GM23338 (cell line): ENCODE results near the gene DUS2. TPM values are rescaled to one million over a fixed set of nuclear protein-coding genes. Genes with fewer than 3 reads are reported as not detected.
A peak's percentile ranks its signal among the peaks of the same experiment; 100 is the strongest.

ENCODE experiments used
- ATAC-seq: fragments of 200-7000 bp; cut with Tn5 transposase; 3 replicates; pipeline ENCODE4 v1.9.1; 2020
- DNase-seq: peaks from one replicate; pipeline ENCODE4 v3.0.0-alpha.2; 2015; ENCODE audit warnings: low spot score
- H2AFZ ChIP-seq: fragments of 200-600 bp; sonication (generic); 2 replicates; pipeline ENCODE4 v1.8.0; 2016; ENCODE audit warnings: antibody characterized with exemption, mild to moderate bottlenecking, moderate library complexity
- H3F3A ChIP-seq: fragments of 200-600 bp; sonication (generic); replicated peaks from 2 replicates; pipeline ENCODE4 v1.8.0; 2017; ENCODE audit warnings: antibody characterized with exemption, mixed run types, low read depth
- H3K27ac ChIP-seq: fragments of 200-600 bp; sonication (generic); 2 replicates; pipeline ENCODE4 v1.6.1; 2016; ENCODE audit warnings: low read depth
- H3K27me3 ChIP-seq: fragments of 200-600 bp; sonication (generic); 2 replicates; pipeline ENCODE4 v1.8.0; 2016; ENCODE audit warnings: mild to moderate bottlenecking, mixed run types, moderate library complexity; ENCODE audit not compliant: insufficient read depth
- H3K36me3 ChIP-seq: fragments of 200-600 bp; sonication (generic); 2 replicates; pipeline ENCODE4 v1.8.0; 2016; ENCODE audit warnings: mild to moderate bottlenecking; ENCODE audit not compliant: insufficient read depth
- H3K4me1 ChIP-seq: fragments of 200-600 bp; sonication (generic); 2 replicates; pipeline ENCODE4 v1.8.0; 2016; ENCODE audit warnings: mild to moderate bottlenecking, moderate library complexity; ENCODE audit not compliant: insufficient read depth
- H3K4me2 ChIP-seq: fragments of 200-600 bp; sonication (generic); 2 replicates; pipeline ENCODE4 v1.7.1; 2017; ENCODE audit warnings: mixed run types
- H3K4me3 ChIP-seq: fragments of 200-600 bp; sonication (generic); 2 replicates; pipeline ENCODE4 v1.6.1; 2016; ENCODE audit warnings: mixed run types
- H3K79me2 ChIP-seq: fragments of 200-600 bp; sonication (generic); replicated peaks from 2 replicates; pipeline ENCODE4 v1.8.0; 2017; ENCODE audit warnings: mild to moderate bottlenecking; ENCODE audit not compliant: insufficient read depth
- H3K9me2 ChIP-seq: fragments of 200-600 bp; sonication (generic); 2 replicates; pipeline ENCODE4 v1.8.0; 2017; ENCODE audit not compliant: insufficient read depth
- H4K20me1 ChIP-seq: fragments of 200-600 bp; sonication (generic); replicated peaks from 2 replicates; pipeline ENCODE4 v1.8.0; 2017; ENCODE audit warnings: mild to moderate bottlenecking; ENCODE audit not compliant: insufficient read depth
- H3K27ac Mint-ChIP-seq: 2 replicates; pipeline ENCODE4 v1.8.0; 2020; ENCODE audit warnings: inconsistent platforms, mild to moderate bottlenecking, moderate library complexity, mixed read lengths
- H3K27me3 Mint-ChIP-seq: 3 replicates; pipeline ENCODE4 v1.8.0; 2022; ENCODE audit warnings: low read depth, mild to moderate bottlenecking, moderate library complexity, mixed read lengths, inconsistent platforms; ENCODE audit not compliant: insufficient read depth, poor library complexity
- H3K36me3 Mint-ChIP-seq: 3 replicates; pipeline ENCODE4 v1.8.0; 2021; ENCODE audit warnings: low read depth, mild to moderate bottlenecking, inconsistent platforms, moderate library complexity, mixed read lengths
- H3K4me1 Mint-ChIP-seq: 3 replicates; pipeline ENCODE4 v1.8.0; 2020; ENCODE audit warnings: mild to moderate bottlenecking, inconsistent platforms, mixed read lengths
- H3K4me3 Mint-ChIP-seq: 3 replicates; pipeline ENCODE4 v1.8.0; 2021; ENCODE audit warnings: moderate library complexity, mild to moderate bottlenecking, inconsistent platforms, mixed read lengths
- H3K9me3 Mint-ChIP-seq: 3 replicates; pipeline ENCODE4 v1.8.0; 2020; ENCODE audit warnings: moderate library complexity, mild to moderate bottlenecking, inconsistent platforms, mixed read lengths
- CREB1 ChIP-seq: fragments of 250-450 bp; sonication (Bioruptor Pico); IDR thresholded peaks from 2 replicates; pipeline ENCODE4 v1.5.0; 2020; ENCODE audit warnings: low read depth, mild to moderate bottlenecking, moderate library complexity
- EZH2 ChIP-seq: fragments of 200-600 bp; sonication (generic); IDR thresholded peaks from one replicate; pipeline ENCODE4 v1.8.0; 2017; ENCODE audit warnings: antibody characterized with exemption, mild to moderate bottlenecking, low read depth; ENCODE audit not compliant: unreplicated experiment
- NANOG ChIP-seq: IDR thresholded peaks from 2 replicates; pipeline ENCODE4 v1.6.1; 2016; ENCODE audit warnings: antibody characterized with exemption, borderline replicate concordance
- ZNF114 ChIP-seq: fragments of 250-450 bp; sonication (Bioruptor Pico); IDR thresholded peaks from 2 replicates; pipeline ENCODE4 v1.5.0; 2020; ENCODE audit warnings: mild to moderate bottlenecking, moderate library complexity
- polyA plus RNA-seq: library from polyadenylated mRNA; unstranded; fragments of >200 nt; fragmentation: Nextera tagmentation; extraction: Ambion mirVana; gene quantifications from 2 replicates; pipeline ENCODE4 v1.2.1, GENCODE V29; 2016
- total RNA-seq: library from RNA; depleted of rRNA; stranded (reverse); fragments of >200 nt; shearing (Covaris generic); gene quantifications from 2 replicates; pipeline ENCODE4 v1.2.3, GENCODE V29; 2014
- TF ChIP-seq, protein P1 (sequence below): fragments of 250-450 bp; sonication (Bioruptor Pico); IDR thresholded peaks from 2 replicates; pipeline ENCODE4 v1.5.0; 2020; ENCODE audit warnings: mild to moderate bottlenecking, moderate library complexity
- TF ChIP-seq, protein P2 (sequence below): IDR thresholded peaks from 2 replicates; pipeline ENCODE4 v1.6.1; 2016; ENCODE audit warnings: antibody characterized with exemption
- TF ChIP-seq, protein P3 (sequence below), 2 experiments: fragments of 200-600 bp in 1 of 2; sonication (generic) in 1 of 2; conservative IDR thresholded peaks; 2 replicates each; pipeline versions ENCODE4 v1.5.1 to v1.6.1; 2016 to 2017; ENCODE audit warnings: antibody characterized with exemption in 2 of 2, low read depth in 2 of 2, mild to moderate bottlenecking in 2 of 2, moderate library complexity in 1 of 2
- TF ChIP-seq, protein P4 (sequence below): IDR thresholded peaks from one replicate; pipeline ENCODE4 v1.6.1; 2018; ENCODE audit warnings: antibody characterized with exemption; ENCODE audit not compliant: unreplicated experiment

The DUS2 gene
- total and polyA plus RNA-seq, 2 experiments from 2014 or later = 13.3 to 26.4 TPM

DNA sequence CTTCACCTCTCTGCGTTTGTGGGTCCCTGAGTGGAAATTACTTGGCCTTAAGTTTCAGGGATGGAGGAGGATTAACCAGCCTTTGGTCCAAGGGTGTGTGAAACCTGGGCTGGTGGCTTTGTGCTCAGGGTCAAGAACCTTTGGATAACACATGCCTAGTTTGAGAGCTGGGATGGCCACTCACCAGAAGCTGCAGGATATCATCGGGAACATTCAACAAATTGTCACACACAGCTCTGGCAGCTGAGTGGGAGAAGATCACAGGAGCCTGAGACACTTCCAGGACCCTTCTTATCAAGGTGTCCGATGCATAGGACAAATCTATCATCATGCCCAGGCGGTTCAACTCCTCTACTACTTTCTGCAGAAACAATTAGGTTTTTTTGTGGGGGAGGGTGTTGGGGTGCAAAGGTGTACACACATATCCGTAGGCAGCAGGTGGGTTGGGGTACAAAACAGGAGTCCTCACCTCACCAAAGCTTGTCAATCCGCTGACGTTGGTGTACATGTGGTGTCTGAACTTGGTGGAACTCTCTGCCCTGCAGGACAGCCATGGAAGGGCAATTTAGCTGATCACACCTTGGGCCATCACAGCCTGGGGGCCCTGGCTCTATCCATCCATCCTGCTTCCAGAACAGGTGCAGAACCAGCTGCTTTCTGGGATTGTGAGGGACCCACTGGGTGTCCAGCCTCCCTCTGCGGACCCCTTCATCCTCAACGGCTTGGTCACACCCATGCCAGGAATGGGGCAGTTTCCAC lies 45.4 kb upstream of the DUS2 start (continued):
- TF ChIP-seq, protein P1, sequence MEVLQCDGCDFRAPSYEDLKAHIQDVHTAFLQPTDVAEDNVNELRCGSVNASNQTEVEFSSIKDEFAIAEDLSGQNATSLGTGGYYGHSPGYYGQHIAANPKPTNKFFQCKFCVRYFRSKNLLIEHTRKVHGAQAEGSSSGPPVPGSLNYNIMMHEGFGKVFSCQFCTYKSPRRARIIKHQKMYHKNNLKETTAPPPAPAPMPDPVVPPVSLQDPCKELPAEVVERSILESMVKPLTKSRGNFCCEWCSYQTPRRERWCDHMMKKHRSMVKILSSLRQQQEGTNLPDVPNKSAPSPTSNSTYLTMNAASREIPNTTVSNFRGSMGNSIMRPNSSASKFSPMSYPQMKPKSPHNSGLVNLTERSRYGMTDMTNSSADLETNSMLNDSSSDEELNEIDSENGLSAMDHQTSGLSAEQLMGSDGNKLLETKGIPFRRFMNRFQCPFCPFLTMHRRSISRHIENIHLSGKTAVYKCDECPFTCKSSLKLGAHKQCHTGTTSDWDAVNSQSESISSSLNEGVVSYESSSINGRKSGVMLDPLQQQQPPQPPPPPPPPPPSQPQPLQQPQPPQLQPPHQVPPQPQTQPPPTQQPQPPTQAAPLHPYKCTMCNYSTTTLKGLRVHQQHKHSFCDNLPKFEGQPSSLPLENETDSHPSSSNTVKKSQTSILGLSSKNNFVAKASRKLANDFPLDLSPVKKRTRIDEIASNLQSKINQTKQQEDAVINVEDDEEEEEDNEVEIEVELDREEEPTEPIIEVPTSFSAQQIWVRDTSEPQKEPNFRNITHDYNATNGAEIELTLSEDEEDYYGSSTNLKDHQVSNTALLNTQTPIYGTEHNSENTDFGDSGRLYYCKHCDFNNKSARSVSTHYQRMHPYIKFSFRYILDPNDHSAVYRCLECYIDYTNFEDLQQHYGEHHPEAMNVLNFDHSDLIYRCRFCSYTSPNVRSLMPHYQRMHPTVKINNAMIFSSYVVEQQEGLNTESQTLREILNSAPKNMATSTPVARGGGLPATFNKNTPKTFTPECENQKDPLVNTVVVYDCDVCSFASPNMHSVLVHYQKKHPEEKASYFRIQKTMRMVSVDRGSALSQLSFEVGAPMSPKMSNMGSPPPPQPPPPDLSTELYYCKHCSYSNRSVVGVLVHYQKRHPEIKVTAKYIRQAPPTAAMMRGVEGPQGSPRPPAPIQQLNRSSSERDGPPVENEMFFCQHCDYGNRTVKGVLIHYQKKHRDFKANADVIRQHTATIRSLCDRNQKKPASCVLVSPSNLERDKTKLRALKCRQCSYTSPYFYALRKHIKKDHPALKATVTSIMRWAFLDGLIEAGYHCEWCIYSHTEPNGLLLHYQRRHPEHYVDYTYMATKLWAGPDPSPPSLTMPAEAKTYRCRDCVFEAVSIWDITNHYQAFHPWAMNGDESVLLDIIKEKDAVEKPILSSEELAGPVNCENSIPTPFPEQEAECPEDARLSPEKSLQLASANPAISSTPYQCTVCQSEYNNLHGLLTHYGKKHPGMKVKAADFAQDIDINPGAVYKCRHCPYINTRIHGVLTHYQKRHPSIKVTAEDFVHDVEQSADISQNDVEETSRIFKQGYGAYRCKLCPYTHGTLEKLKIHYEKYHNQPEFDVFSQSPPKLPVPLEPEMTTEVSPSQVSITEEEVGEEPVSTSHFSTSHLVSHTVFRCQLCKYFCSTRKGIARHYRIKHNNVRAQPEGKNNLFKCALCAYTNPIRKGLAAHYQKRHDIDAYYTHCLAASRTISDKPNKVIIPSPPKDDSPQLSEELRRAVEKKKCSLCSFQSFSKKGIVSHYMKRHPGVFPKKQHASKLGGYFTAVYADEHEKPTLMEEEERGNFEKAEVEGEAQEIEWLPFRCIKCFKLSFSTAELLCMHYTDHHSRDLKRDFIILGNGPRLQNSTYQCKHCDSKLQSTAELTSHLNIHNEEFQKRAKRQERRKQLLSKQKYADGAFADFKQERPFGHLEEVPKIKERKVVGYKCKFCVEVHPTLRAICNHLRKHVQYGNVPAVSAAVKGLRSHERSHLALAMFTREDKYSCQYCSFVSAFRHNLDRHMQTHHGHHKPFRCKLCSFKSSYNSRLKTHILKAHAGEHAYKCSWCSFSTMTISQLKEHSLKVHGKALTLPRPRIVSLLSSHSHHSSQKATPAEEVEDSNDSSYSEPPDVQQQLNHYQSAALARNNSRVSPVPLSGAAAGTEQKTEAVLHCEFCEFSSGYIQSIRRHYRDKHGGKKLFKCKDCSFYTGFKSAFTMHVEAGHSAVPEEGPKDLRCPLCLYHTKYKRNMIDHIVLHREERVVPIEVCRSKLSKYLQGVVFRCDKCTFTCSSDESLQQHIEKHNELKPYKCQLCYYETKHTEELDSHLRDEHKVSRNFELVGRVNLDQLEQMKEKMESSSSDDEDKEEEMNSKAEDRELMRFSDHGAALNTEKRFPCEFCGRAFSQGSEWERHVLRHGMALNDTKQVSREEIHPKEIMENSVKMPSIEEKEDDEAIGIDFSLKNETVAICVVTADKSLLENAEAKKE (CRISPR knock-in tag) = no peak
- TF ChIP-seq CREB1 (CRISPR knock-in tag) = no peak
- TF ChIP-seq, protein P2, sequence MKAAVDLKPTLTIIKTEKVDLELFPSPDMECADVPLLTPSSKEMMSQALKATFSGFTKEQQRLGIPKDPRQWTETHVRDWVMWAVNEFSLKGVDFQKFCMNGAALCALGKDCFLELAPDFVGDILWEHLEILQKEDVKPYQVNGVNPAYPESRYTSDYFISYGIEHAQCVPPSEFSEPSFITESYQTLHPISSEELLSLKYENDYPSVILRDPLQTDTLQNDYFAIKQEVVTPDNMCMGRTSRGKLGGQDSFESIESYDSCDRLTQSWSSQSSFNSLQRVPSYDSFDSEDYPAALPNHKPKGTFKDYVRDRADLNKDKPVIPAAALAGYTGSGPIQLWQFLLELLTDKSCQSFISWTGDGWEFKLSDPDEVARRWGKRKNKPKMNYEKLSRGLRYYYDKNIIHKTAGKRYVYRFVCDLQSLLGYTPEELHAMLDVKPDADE = no peak

DNA sequence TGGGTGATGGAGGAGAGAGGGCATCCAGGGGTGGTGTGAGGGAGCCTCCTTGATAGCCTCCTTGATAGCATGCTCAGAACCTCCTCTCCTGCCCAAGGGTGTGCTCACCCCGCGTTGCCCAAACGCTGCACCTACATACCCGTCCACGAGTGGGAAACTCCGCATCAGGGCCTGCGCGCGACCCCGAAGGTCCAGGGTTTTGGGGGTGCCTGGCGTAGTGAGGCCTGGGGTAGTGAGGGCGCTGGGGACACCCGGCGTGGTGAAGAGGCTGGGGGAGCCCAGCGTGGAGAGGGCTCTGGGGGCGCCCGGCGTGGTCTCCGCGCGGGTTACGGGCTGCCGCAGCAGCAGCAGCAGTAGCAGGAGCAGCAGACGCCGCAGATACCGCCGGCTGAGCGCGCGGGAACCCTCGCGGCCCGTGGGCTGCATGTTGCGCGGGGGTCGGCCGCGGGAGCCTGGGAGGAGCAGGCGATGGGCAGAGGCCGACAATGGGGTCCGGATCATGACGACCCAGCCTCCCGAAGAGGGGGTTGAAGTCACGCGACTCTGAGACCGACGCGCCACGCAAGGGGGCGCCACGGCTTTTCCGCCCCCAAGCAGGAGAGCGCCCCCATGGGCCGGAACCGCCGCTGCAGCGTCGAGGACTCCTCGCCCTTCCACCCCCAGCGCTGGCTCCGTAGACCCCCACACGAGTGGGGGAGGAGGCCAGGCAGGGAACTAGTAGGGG lies 43.0 kb upstream of the DUS2 start, which contains the start of gene DPEP3:
TSS of gene DPEP3 (minus strand) at position 545 of the 724 bp plus-strand sequence. CDS start at position 426, 119 bp downstream.
- Mint-ChIP-seq H3K27ac (no peak within 1 kb of the TSS), H3K27me3 (peaks cover 18% of the 10 kb centered on the region), H3K36me3 (no peaks in the 10 kb centered on the region), H3K9me3 (peaks cover 8% of the 10 kb centered on the region), H3K4me3 (no peak within 1 kb of the TSS), H3K4me1 (peaks cover 8% of the 10 kb centered on the region; the same call in 2 of the 3 replicates)
- Histone ChIP-seq H3K27ac (no peak within 1 kb of the TSS), H2AFZ (peak within 1 kb of the TSS; percentile 99), H3K4me3 (peak within 1 kb of the TSS; percentile 47), H4K20me1 (no peaks in the 10 kb centered on the region), H3K27me3 (no peaks in the 10 kb centered on the region), H3K36me3 (no peaks in the 10 kb centered on the region), H3F3A (no peaks in the 10 kb centered on the region), H3K79me2 (no peaks in the 10 kb centered on the region), H3K4me2 (peak within 1 kb of the TSS; percentile 70), H3K9me2 (no peaks in the 10 kb centered on the region), H3K4me1 (no peaks in the 10 kb centered on the region)
- peak; percentile 88 for DNase-seq
- peak; percentile 87 for ATAC-seq
- no peak for TF ChIP-seq ZNF114
- TF ChIP-seq, protein P3, sequence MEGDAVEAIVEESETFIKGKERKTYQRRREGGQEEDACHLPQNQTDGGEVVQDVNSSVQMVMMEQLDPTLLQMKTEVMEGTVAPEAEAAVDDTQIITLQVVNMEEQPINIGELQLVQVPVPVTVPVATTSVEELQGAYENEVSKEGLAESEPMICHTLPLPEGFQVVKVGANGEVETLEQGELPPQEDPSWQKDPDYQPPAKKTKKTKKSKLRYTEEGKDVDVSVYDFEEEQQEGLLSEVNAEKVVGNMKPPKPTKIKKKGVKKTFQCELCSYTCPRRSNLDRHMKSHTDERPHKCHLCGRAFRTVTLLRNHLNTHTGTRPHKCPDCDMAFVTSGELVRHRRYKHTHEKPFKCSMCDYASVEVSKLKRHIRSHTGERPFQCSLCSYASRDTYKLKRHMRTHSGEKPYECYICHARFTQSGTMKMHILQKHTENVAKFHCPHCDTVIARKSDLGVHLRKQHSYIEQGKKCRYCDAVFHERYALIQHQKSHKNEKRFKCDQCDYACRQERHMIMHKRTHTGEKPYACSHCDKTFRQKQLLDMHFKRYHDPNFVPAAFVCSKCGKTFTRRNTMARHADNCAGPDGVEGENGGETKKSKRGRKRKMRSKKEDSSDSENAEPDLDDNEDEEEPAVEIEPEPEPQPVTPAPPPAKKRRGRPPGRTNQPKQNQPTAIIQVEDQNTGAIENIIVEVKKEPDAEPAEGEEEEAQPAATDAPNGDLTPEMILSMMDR (conservative IDR thresholded peaks at IDR 0.05; ENCODE audit: low read depth in 2 of 2) = peak; percentile 79 to 99
- no peak for TF ChIP-seq NANOG
- TF ChIP-seq EZH2 = no peak
- TF ChIP-seq, protein P4, sequence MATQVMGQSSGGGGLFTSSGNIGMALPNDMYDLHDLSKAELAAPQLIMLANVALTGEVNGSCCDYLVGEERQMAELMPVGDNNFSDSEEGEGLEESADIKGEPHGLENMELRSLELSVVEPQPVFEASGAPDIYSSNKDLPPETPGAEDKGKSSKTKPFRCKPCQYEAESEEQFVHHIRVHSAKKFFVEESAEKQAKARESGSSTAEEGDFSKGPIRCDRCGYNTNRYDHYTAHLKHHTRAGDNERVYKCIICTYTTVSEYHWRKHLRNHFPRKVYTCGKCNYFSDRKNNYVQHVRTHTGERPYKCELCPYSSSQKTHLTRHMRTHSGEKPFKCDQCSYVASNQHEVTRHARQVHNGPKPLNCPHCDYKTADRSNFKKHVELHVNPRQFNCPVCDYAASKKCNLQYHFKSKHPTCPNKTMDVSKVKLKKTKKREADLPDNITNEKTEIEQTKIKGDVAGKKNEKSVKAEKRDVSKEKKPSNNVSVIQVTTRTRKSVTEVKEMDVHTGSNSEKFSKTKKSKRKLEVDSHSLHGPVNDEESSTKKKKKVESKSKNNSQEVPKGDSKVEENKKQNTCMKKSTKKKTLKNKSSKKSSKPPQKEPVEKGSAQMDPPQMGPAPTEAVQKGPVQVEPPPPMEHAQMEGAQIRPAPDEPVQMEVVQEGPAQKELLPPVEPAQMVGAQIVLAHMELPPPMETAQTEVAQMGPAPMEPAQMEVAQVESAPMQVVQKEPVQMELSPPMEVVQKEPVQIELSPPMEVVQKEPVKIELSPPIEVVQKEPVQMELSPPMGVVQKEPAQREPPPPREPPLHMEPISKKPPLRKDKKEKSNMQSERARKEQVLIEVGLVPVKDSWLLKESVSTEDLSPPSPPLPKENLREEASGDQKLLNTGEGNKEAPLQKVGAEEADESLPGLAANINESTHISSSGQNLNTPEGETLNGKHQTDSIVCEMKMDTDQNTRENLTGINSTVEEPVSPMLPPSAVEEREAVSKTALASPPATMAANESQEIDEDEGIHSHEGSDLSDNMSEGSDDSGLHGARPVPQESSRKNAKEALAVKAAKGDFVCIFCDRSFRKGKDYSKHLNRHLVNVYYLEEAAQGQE = no peak
- TF ChIP-seq, protein P2 = no peak
- peak; percentile 69 for TF ChIP-seq CREB1 (CRISPR knock-in tag)
